ENCODE measurements around the gene CACNA1F.
A peak's percentile ranks its signal among the peaks of the same experiment; 100 is the strongest.

Gene CACNA1F

GRCh38 chrX:49233176-49233575 lies at the start of gene CACNA1F:
TSS of gene CACNA1F (minus strand) at chrX:49233340. CDS start at chrX:49233309, 31 bp downstream.
- Histone ChIP-seq H3K9me3 (ENCODE audit: severe bottlenecking) (no peaks in the 10 kb centered on the region), H3K27ac (peak within 1 kb of the TSS; percentile 89), H3K36me3 (peaks cover 11% of the 10 kb centered on the region), H3K4me3 (ENCODE audit: low read depth, low read length) (peak within 1 kb of the TSS; percentile 39), H3K27me3 (ENCODE audit: insufficient read depth, low read depth, severe bottlenecking) (peaks cover 5% of the 10 kb centered on the region)
- peak; percentile 86 for DNase-seq
- TF ChIP-seq CTCF (IDR thresholded peaks at IDR 0.05; ENCODE audit: low read depth, low read length): no peak

- H3K4me3 ChIP-seq (ENCODE audit: low read depth, low read length): no peak overlapping the region
- H3K27me3 ChIP-seq (ENCODE audit: insufficient read depth, low read depth, severe bottlenecking): peaks cover 6% of the 10 kb centered on the region
- TF ChIP-seq CTCF (IDR thresholded peaks at IDR 0.05; ENCODE audit: low read depth, low read length): peak; percentile 38; the same call in 1 of the 2 replicates
- H3K36me3 ChIP-seq: no peaks in the 10 kb centered on the region
- no peak overlapping the region for H3K27ac ChIP-seq
- no peaks in the 10 kb centered on the region for H3K9me3 ChIP-seq (ENCODE audit: severe bottlenecking)
- peak; percentile 46 for DNase-seq
These were observed 49.5 kb upstream of the CACNA1F start for GRCh38 chrX:49282647-49283011.

- no peak for TF ChIP-seq CTCF (IDR thresholded peaks at IDR 0.05; ENCODE audit: low read depth, low read length)
- no peak for DNase-seq
- Histone ChIP-seq H3K9me3 (ENCODE audit: severe bottlenecking) (no peaks in the 10 kb centered on the region), H3K27ac (no peak overlapping the region), H3K36me3 (no peaks in the 10 kb centered on the region), H3K4me3 (ENCODE audit: low read depth, low read length) (no peak overlapping the region), H3K27me3 (ENCODE audit: insufficient read depth, low read depth, severe bottlenecking) (peaks cover 8% of the 10 kb centered on the region)
These were observed 44.9 kb upstream of the CACNA1F start for GRCh38 chrX:49278081-49278480.

- Histone ChIP-seq H3K27ac (no peak overlapping the region), H3K36me3 (no peaks in the 10 kb centered on the region), H3K27me3 (ENCODE audit: insufficient read depth, low read depth, severe bottlenecking) (peaks cover 4% of the 10 kb centered on the region), H3K4me3 (ENCODE audit: low read depth, low read length) (no peak overlapping the region), H3K9me3 (ENCODE audit: severe bottlenecking) (no peaks in the 10 kb centered on the region)
- TF ChIP-seq CTCF (IDR thresholded peaks at IDR 0.05; ENCODE audit: low read depth, low read length): no peak
- no peak for DNase-seq
These were observed 44.3 kb upstream of the CACNA1F start for GRCh38 chrX:49277535-49277830.

GRCh38 chrX:49276671-49277534 lies 43.8 kb upstream of the CACNA1F start:
- no peaks in the 10 kb centered on the region for H3K9me3 ChIP-seq (ENCODE audit: severe bottlenecking)
- TF ChIP-seq CTCF (IDR thresholded peaks at IDR 0.05; ENCODE audit: low read depth, low read length): no peak
- peaks cover 4% of the 10 kb centered on the region for H3K27me3 ChIP-seq (ENCODE audit: insufficient read depth, low read depth, severe bottlenecking)
- H3K4me3 ChIP-seq (ENCODE audit: low read depth, low read length): no peak overlapping the region
- no peak for DNase-seq
- no peaks in the 10 kb centered on the region for H3K36me3 ChIP-seq
- H3K27ac ChIP-seq: no peak overlapping the region

GRCh38 chrX:49276207-49276606 lies 43.1 kb upstream of the CACNA1F start:
- H3K27ac ChIP-seq: no peak overlapping the region
- H3K4me3 ChIP-seq (ENCODE audit: low read depth, low read length): no peak overlapping the region
- no peaks in the 10 kb centered on the region for H3K36me3 ChIP-seq
- no peak for DNase-seq
- H3K9me3 ChIP-seq (ENCODE audit: severe bottlenecking): no peaks in the 10 kb centered on the region
- peaks cover 4% of the 10 kb centered on the region for H3K27me3 ChIP-seq (ENCODE audit: insufficient read depth, low read depth, severe bottlenecking)
- TF ChIP-seq CTCF (IDR thresholded peaks at IDR 0.05; ENCODE audit: low read depth, low read length): no peak

Data from WERI-Rb-1 (cell line).